ENCODE measurements around the gene PRKAR2A.

The PRKAR2A gene

GRCh38 chr3:48765376-48765775 is 82.3 kb downstream of the PRKAR2A start (continued):
- no peak for TF ChIP-seq ZNF362 (tag by site-specific recombination; IDR thresholded peaks at IDR 0.05)

GRCh38 chr3:48762816-48763215 is 84.9 kb downstream of the PRKAR2A start:
- TF ChIP-seq ZNF843 (tag by site-specific recombination; IDR thresholded peaks at IDR 0.05): no peak
- TF ChIP-seq ZSCAN16 (tag by site-specific recombination; IDR thresholded peaks at IDR 0.05): no peak
- TF ChIP-seq TSHZ1 (tag by site-specific recombination; IDR thresholded peaks at IDR 0.05; ENCODE audit: borderline replicate concordance): no peak
- TF ChIP-seq ZNF677 (tag by site-specific recombination; IDR thresholded peaks at IDR 0.05): no peak
- TF ChIP-seq ZNF169 (tag by site-specific recombination; IDR thresholded peaks at IDR 0.05): no peak
- no peak for TF ChIP-seq HIC1 (tag by site-specific recombination; IDR thresholded peaks at IDR 0.05)
- no peak for TF ChIP-seq ZBTB49 (tag by site-specific recombination; IDR thresholded peaks at IDR 0.05; ENCODE audit: low read depth)
- TF ChIP-seq ZNF513 (tag by site-specific recombination; IDR thresholded peaks at IDR 0.05): no peak
- TF ChIP-seq ZNF645 (tag by site-specific recombination; IDR thresholded peaks at IDR 0.05): no peak
- TF ChIP-seq REPIN1 (tag by site-specific recombination; IDR thresholded peaks at IDR 0.05; ENCODE audit: low read depth): no peak
- TF ChIP-seq ZNF623 (tag by site-specific recombination; IDR thresholded peaks at IDR 0.05): no peak
- no peak for TF ChIP-seq OSR2 (tag by site-specific recombination; IDR thresholded peaks at IDR 0.05)
- TF ChIP-seq ZNF660 (tag by site-specific recombination; IDR thresholded peaks at IDR 0.05): no peak
- TF ChIP-seq ZNF518A (tag by site-specific recombination; conservative IDR thresholded peaks at IDR 0.05; ENCODE audit: low read depth): no peak
- TF ChIP-seq ZNF785 (tag by site-specific recombination; IDR thresholded peaks at IDR 0.05): no peak
- no peak for TF ChIP-seq ZNF175 (tag by site-specific recombination; IDR thresholded peaks at IDR 0.05)
- no peak for TF ChIP-seq ZFHX2 (tag by site-specific recombination; conservative IDR thresholded peaks at IDR 0.05)
- H3K27ac ChIP-seq (ENCODE audit: extremely low read depth, low read depth, low read length): no peak overlapping the region
- POLR2A ChIA-PET: no interaction called here
- CTCF ChIA-PET: no interaction called here
- peaks cover 0 to 13% of the 10 kb centered on the region in 2 experiments; a peak in 2 of 3 replicates for H3K36me3 ChIP-seq (ENCODE audit: control insufficient read depth in 2 of 2, insufficient read depth in 1 of 2, low read length in 2 of 2)
- H3K9me3 ChIP-seq (ENCODE audit: control insufficient read depth, insufficient read depth, low read depth, low read length): no peaks in the 10 kb centered on the region
- H3K4me1 ChIP-seq (ENCODE audit: control insufficient read depth, insufficient read depth, low read length): no peaks in the 10 kb centered on the region
- no peak overlapping the region for H3K4me3 ChIP-seq (ENCODE audit: low read depth, low read length)

All from HEK293 (cell line).